PFSK-1 (cell line): ENCODE data around the gene IL20RB.

Experiments
- FOXP2 ChIP-seq: optimal IDR thresholded peaks from 2 replicates; pipeline ENCODE3; 2011; ENCODE audit warnings: borderline replicate concordance, control low read depth, inconsistent platforms; ENCODE audit not compliant: insufficient read depth; ENCODE audit errors: extremely low read length, extremely low read depth
- POLR2AphosphoS5 ChIP-seq: IDR thresholded peaks from 2 replicates; pipeline ENCODE4 v1.6.1; 2012; ENCODE audit warnings: low read depth, mild to moderate bottlenecking, control low read depth, low read length, moderate library complexity
- REST ChIP-seq, 2 experiments: IDR thresholded peaks; 2 replicates each; pipeline versions ENCODE4 v1.6.1 to v1.8.0; 2011 to 2012; ENCODE audit warnings: low read depth in 2 of 2, low read length in 2 of 2, control low read depth in 1 of 2, inconsistent platforms in 1 of 2, mild to moderate bottlenecking in 1 of 2, moderate library complexity in 1 of 2; ENCODE audit not compliant: insufficient read depth in 1 of 2
- SIN3A ChIP-seq: IDR thresholded peaks from 2 replicates; pipeline ENCODE4 v1.6.1; 2012; ENCODE audit warnings: mild to moderate bottlenecking, low read length, moderate library complexity, borderline replicate concordance; ENCODE audit not compliant: insufficient read depth
- TAF1 ChIP-seq: IDR thresholded peaks from 2 replicates; pipeline ENCODE4 v1.6.1; 2012; ENCODE audit warnings: low read length, control low read depth, borderline replicate concordance; ENCODE audit not compliant: insufficient read depth

Gene IL20RB

GRCh38 chr3:137050281-137050680, 92.5 kb downstream of the IL20RB start:
- TF ChIP-seq FOXP2 (no peak), TAF1 (no peak), POLR2AphosphoS5 (no peak), SIN3A (no peak), REST (IDR thresholded peaks at IDR 0.05; ENCODE audit: insufficient read depth in 1 of 2, low read depth in 2 of 2, low read length in 2 of 2) (no peak)

GRCh38 chr3:137052298-137052697, 94.5 kb downstream of the IL20RB start:
- no peak for TF ChIP-seq REST (IDR thresholded peaks at IDR 0.05; ENCODE audit: insufficient read depth in 1 of 2, low read depth in 2 of 2, low read length in 2 of 2)
